ENCODE data around the gene JCHAIN. TPM values are rescaled to one million over a fixed set of nuclear protein-coding genes. Genes with fewer than 3 reads are reported as not detected.
"Not testable (repeated sequence)": the region's sequence is repeated elsewhere in the genome, so short reads cannot be mapped to it uniquely, and the experiment has no call there.

Gene JCHAIN
- total and polyA plus RNA-seq, 2 of the 8 experiments (the other 6 are each of a cell fraction or from before 2014, with no cell fraction given), result not detected

- H4K5ac ChIP-seq (ENCODE audit: insufficient read length, low read depth, low read length); H3K4me3 ChIP-seq (ENCODE audit: extremely low read depth in 1 of 4, insufficient read depth in 2 of 4, low read depth in 3 of 4, low read length in 4 of 4); H3K79me2 ChIP-seq (ENCODE audit: control insufficient read depth in 1 of 2, insufficient read depth in 2 of 2, low read length in 2 of 2); H2BK120ac ChIP-seq (replicated peaks; ENCODE audit: low read depth, low read length); H4K20me1 ChIP-seq (replicated peaks in 1 of 2; ENCODE audit: control insufficient read depth in 1 of 2, insufficient read depth in 2 of 2, low read length in 2 of 2); H3K27ac ChIP-seq (ENCODE audit: low read depth, low read length); H3K4ac ChIP-seq (replicated peaks; ENCODE audit: insufficient read length, low read depth, low read length); FAIRE-seq; H3K4me2 ChIP-seq (ENCODE audit: insufficient read depth in 1 of 2, low read depth in 2 of 2, low read length in 2 of 2); H2BK20ac ChIP-seq (ENCODE audit: low read length); H4K91ac ChIP-seq (replicated peaks; ENCODE audit: insufficient read length, low read length); H3K36me3 ChIP-seq (ENCODE audit: control insufficient read depth in 2 of 4, insufficient read depth in 4 of 4, low read length in 3 of 4); H2BK15ac ChIP-seq (ENCODE audit: low read length); CTCF ChIA-PET (ENCODE audit: partially characterized antibody); H3K9ac ChIP-seq (replicated peaks in 1 of 4; ENCODE audit: extremely low read depth in 1 of 4, low read depth in 3 of 4, low read length in 3 of 4); H3K9me3 ChIP-seq (ENCODE audit: insufficient read depth in 2 of 2, low read depth in 1 of 2, low read length in 1 of 2); H3K56ac ChIP-seq (replicated peaks; ENCODE audit: insufficient read length, low read depth, low read length); H3K4me1 ChIP-seq (replicated peaks in 1 of 4; ENCODE audit: control insufficient read depth in 3 of 4, insufficient read depth in 4 of 4, low read length in 3 of 4); H2AFZ ChIP-seq (ENCODE audit: low read length); H3K79me1 ChIP-seq (ENCODE audit: low read depth, low read length); H2AK5ac ChIP-seq (ENCODE audit: low read depth, low read length); H2BK5ac ChIP-seq (ENCODE audit: low read depth, low read length); H3K23ac ChIP-seq (ENCODE audit: insufficient read length); H3K18ac ChIP-seq (ENCODE audit: extremely low read depth, low read length); H4K8ac ChIP-seq (ENCODE audit: extremely low read depth, insufficient read depth, low read length); DNase-seq (ENCODE audit: low read depth in 1 of 2, low spot score in 2 of 2); H2BK12ac ChIP-seq (ENCODE audit: low read depth, low read length); H3K23me2 ChIP-seq (ENCODE audit: low read depth, low read length); H3K27me3 ChIP-seq (replicated peaks in 1 of 4; ENCODE audit: control insufficient read depth in 3 of 4, extremely low read depth in 1 of 4, insufficient read depth in 3 of 4, low read length in 3 of 4); H3K14ac ChIP-seq (ENCODE audit: insufficient read length): not testable (repeated sequence)
- POLR2A ChIA-PET (ENCODE audit: partially characterized antibody), result interaction anchor here (1.1 kb wide), 1 partner anchor 157 kb away, joined by 3 read pairs; no protein-coding TSS in a partner anchor
- 86% methylated on average over 3 of the region's 3 CpGs; no CpG with 5 or more reads in 1 of the 2 experiments for WGBS, 2 experiments (ENCODE audit: extremely low coverage in 1 of 2, insufficient coverage in 1 of 2, insufficient read length in 1 of 2, insufficient replicate concordance in 2 of 2, low coverage in 1 of 2, low lambda C conversion rate in 2 of 2, missing lambda C conversion rate in 1 of 2)
These were observed 15.8 kb upstream of the JCHAIN start for GRCh38 chr4:70682142-70682541.

Data from H1 (cell line).